GM12873 (cell line): ENCODE results near the gene ACAN.

Source experiments
- CTCF ChIP-seq: IDR thresholded peaks from 2 replicates; pipeline ENCODE4 v1.5.1; 2012; ENCODE audit warnings: low read depth, mild to moderate bottlenecking, moderate library complexity, low read length, control low read depth; ENCODE audit not compliant: insufficient read depth; ENCODE audit errors: missing control alignments

ACAN gene

DNA sequence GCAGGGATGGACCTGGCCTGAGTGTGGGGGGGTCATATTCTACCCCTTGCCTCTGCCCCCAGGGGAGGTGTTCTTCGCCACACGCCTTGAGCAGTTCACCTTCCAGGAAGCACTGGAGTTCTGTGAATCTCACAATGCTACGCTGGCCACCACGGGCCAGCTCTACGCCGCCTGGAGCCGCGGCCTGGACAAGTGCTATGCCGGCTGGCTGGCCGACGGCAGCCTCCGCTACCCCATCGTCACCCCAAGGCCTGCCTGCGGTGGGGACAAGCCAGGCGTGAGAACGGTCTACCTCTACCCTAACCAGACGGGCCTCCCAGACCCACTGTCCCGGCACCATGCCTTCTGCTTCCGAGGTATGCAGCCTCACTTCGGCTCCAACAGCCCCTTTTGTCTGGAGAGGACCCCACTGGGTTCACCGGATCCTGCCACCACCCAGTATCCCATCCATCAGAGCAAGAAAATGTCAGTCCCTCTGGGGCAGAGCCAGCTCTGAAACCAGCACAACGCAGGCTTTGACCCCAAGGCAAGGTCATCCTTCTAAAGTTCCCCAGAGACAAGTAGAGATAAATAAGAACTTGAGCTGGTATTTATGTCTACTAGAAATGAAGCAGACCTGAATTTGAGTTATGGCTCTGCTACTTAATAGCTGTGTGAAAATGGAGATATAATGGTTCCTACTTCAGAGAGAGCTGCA is 46.3 kb downstream of the ACAN start:
- no peak for TF ChIP-seq CTCF

DNA sequence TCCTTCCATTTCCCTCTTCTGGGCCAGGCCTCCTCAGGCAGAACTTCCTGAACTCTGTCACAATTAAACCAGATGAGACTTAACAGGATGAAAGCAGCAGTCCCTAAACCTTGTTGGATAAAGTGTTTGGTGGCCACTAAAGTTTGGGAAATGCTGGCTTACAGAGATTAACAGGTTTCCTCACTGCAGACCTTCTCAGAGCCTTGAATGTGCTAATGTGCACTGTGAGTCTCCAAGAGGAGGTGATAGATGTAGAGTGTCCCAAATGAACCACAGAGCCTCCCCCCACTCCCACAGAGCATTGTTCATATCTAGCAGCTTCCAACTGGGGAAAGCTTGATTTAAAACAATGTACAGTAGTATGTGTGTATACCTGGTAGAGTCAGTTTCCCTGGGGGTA is 49.2 kb downstream of the ACAN start:
- no peak for TF ChIP-seq CTCF

- TF ChIP-seq CTCF, result no peak
These were observed 55.7 kb downstream of the ACAN start for GRCh38 chr15:88858934-88859333.

DNA sequence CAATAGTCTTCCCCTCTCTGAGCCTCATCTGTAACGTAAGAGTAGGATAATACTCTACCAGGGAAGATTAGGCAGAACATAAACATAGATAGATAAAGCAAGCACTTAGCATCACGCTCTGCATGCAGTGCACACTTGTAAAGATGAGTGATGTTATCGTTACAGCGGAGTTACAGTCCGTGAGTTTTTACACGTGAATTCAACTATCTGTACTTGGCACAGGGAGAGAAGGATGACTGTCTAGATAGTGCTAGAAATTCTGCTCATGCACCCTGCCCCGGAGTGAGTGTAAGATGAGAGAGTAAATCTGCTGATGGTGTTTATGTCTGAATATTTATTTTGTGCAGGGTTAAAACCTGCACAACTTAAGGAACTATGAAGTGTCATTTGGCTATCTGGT is 56.3 kb downstream of the ACAN start:
- TF ChIP-seq CTCF, result no peak

DNA sequence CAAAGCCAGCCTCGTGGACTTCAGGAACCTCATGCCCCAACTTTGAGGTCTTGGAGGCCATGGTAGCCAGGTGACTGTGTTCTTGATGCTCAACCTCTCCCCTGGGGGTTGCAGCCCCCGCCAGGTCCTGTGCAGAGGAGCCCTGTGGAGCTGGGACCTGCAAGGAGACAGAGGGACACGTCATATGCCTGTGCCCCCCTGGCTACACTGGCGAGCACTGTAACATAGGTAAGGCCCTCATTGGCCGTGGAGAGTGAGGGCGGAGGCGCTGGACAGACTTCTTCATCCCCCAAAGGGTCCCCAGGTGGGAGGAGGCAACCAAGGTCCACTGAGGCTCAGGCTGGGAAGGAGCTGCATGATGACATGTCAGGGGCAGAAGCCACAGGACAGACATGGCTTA is 57.0 kb downstream of the ACAN start:
- TF ChIP-seq CTCF, result no peak

- TF ChIP-seq CTCF, result no peak
These were observed 60.2 kb downstream of the ACAN start for GRCh38 chr15:88863412-88863811.

DNA sequence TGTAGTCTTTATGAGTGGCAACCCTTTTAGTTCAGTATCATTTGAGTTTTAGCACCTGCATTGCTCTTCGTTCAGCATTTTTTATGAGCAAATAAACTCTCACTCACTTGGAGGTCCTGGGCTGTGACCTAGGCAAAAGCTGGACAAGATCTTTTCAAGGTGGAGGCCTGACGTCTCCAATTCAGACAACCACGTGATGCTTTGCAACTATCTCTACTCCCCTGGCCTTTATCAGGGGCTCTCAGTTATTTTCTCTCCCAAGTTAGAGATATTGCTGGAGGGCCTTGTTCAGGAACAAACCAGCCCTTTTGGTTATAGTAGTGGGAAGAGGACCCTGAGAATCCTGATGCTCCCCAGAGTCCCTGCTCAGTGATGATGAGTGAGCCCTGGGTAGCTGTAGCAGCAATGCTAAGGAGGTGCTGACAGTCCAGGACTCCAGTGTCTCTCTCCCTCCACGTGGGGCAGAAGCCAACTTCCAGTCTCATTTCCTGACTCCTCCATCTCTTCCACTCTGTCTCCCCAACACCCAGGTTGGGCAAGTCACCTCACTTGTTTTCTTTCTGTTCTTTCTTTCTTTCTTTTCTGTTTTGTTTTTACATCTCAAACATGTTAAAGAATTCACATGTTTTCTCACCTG is 61.7 kb downstream of the ACAN start:
- no peak for TF ChIP-seq CTCF
